ENCODE results near the gene GCHFR. TPM values are rescaled to one million over a fixed set of nuclear protein-coding genes. Genes with fewer than 3 reads are reported as not detected.

Gene GCHFR
- polyA plus RNA-seq, 1 donor from 2014 or later: 7.2 TPM

- Histone ChIP-seq H3F3A (ENCODE audit: insufficient read depth, low read length, poor library complexity, severe bottlenecking) (no peaks in the 10 kb centered on the region), H3K27ac (ENCODE audit: low read length) (no peak overlapping the region), H3K4me2 (ENCODE audit: low read length) (no peak overlapping the region), H3K36me3 (ENCODE audit: insufficient read depth, low read length) (no peaks in the 10 kb centered on the region), H4K20me1 (ENCODE audit: insufficient read depth) (no peaks in the 10 kb centered on the region), H3K9me3 (ENCODE audit: low read length) (no peaks in the 10 kb centered on the region), H3K79me2 (replicated peaks; ENCODE audit: insufficient read depth, low read length) (no peaks in the 10 kb centered on the region), H3K27me3 (ENCODE audit: insufficient read depth, low read depth, low read length) (no peaks in the 10 kb centered on the region), H2AFZ (ENCODE audit: low read depth, low read length) (no peak overlapping the region), H3K9me2 (ENCODE audit: insufficient read depth, low read length) (no peaks in the 10 kb centered on the region), H3K9ac (ENCODE audit: low read length) (no peak overlapping the region), H3K4me3 (ENCODE audit: low read length) (no peak overlapping the region)
- TF ChIP-seq, protein P1, sequence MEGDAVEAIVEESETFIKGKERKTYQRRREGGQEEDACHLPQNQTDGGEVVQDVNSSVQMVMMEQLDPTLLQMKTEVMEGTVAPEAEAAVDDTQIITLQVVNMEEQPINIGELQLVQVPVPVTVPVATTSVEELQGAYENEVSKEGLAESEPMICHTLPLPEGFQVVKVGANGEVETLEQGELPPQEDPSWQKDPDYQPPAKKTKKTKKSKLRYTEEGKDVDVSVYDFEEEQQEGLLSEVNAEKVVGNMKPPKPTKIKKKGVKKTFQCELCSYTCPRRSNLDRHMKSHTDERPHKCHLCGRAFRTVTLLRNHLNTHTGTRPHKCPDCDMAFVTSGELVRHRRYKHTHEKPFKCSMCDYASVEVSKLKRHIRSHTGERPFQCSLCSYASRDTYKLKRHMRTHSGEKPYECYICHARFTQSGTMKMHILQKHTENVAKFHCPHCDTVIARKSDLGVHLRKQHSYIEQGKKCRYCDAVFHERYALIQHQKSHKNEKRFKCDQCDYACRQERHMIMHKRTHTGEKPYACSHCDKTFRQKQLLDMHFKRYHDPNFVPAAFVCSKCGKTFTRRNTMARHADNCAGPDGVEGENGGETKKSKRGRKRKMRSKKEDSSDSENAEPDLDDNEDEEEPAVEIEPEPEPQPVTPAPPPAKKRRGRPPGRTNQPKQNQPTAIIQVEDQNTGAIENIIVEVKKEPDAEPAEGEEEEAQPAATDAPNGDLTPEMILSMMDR (IDR thresholded peaks at IDR 0.05; ENCODE audit: poor library complexity, severe bottlenecking): no peak
- no peak for TF ChIP-seq TAF1 (IDR thresholded peaks at IDR 0.05; ENCODE audit: low read depth)
- TF ChIP-seq POLR2AphosphoS5 (IDR thresholded peaks at IDR 0.05): no peak
- TF ChIP-seq RAD21 (conservative IDR thresholded peaks at IDR 0.05): no peak
- TF ChIP-seq MXI1 (conservative IDR thresholded peaks at IDR 0.05; ENCODE audit: poor library complexity, severe bottlenecking): no peak
- TF ChIP-seq SMC3 (conservative IDR thresholded peaks at IDR 0.05; ENCODE audit: poor library complexity): no peak
- TF ChIP-seq, protein P2, sequence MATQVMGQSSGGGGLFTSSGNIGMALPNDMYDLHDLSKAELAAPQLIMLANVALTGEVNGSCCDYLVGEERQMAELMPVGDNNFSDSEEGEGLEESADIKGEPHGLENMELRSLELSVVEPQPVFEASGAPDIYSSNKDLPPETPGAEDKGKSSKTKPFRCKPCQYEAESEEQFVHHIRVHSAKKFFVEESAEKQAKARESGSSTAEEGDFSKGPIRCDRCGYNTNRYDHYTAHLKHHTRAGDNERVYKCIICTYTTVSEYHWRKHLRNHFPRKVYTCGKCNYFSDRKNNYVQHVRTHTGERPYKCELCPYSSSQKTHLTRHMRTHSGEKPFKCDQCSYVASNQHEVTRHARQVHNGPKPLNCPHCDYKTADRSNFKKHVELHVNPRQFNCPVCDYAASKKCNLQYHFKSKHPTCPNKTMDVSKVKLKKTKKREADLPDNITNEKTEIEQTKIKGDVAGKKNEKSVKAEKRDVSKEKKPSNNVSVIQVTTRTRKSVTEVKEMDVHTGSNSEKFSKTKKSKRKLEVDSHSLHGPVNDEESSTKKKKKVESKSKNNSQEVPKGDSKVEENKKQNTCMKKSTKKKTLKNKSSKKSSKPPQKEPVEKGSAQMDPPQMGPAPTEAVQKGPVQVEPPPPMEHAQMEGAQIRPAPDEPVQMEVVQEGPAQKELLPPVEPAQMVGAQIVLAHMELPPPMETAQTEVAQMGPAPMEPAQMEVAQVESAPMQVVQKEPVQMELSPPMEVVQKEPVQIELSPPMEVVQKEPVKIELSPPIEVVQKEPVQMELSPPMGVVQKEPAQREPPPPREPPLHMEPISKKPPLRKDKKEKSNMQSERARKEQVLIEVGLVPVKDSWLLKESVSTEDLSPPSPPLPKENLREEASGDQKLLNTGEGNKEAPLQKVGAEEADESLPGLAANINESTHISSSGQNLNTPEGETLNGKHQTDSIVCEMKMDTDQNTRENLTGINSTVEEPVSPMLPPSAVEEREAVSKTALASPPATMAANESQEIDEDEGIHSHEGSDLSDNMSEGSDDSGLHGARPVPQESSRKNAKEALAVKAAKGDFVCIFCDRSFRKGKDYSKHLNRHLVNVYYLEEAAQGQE (IDR thresholded peaks at IDR 0.05; ENCODE audit: borderline replicate concordance): no peak
- TF ChIP-seq EZH2 (IDR thresholded peaks at IDR 0.05; ENCODE audit: borderline replicate concordance, insufficient read depth, low read length, poor library complexity, severe bottlenecking): no peak
- TF ChIP-seq EP300 (conservative IDR thresholded peaks at IDR 0.05; ENCODE audit: poor library complexity, severe bottlenecking): no peak
Measured at GRCh38 chr15:40722934-40723333, 40.9 kb upstream of the GCHFR start.

DNA sequence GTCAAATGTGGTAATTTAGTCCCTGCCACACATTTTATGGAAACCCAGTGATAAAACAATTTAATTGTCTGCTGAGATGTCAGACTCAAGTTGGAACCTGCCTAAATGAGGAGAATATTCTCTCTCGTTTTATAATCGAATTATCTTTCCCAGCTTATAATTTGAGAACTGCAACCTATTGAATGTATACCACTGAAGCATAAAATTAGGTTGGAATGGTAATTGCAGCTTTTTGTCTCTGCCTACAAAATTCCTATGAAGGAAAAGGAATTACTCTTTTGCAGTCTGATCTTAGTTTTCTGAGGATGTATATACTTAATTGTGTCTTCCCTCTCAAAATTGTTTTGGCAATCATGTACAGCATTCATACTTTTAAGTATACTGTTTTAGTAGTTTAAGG, 39.9 kb upstream of the GCHFR start:
- Histone ChIP-seq H3K36me3 (ENCODE audit: insufficient read depth, low read length) (no peaks in the 10 kb centered on the region), H3K9ac (ENCODE audit: low read length) (no peak overlapping the region), H3K27ac (ENCODE audit: low read length) (no peak overlapping the region), H3K79me2 (replicated peaks; ENCODE audit: insufficient read depth, low read length) (no peaks in the 10 kb centered on the region), H3K27me3 (ENCODE audit: insufficient read depth, low read depth, low read length) (no peaks in the 10 kb centered on the region), H3K4me3 (ENCODE audit: low read length) (no peak overlapping the region), H3K4me2 (ENCODE audit: low read length) (no peak overlapping the region), H4K20me1 (ENCODE audit: insufficient read depth) (no peaks in the 10 kb centered on the region), H3K9me3 (ENCODE audit: low read length) (no peaks in the 10 kb centered on the region), H3K9me2 (ENCODE audit: insufficient read depth, low read length) (no peaks in the 10 kb centered on the region), H2AFZ (ENCODE audit: low read depth, low read length) (no peak overlapping the region), H3F3A (ENCODE audit: insufficient read depth, low read length, poor library complexity, severe bottlenecking) (no peaks in the 10 kb centered on the region)
- TF ChIP-seq, protein P1 (IDR thresholded peaks at IDR 0.05; ENCODE audit: poor library complexity, severe bottlenecking): no peak
- TF ChIP-seq EZH2 (IDR thresholded peaks at IDR 0.05; ENCODE audit: borderline replicate concordance, insufficient read depth, low read length, poor library complexity, severe bottlenecking) (no peak), EP300 (conservative IDR thresholded peaks at IDR 0.05; ENCODE audit: poor library complexity, severe bottlenecking) (no peak), TAF1 (IDR thresholded peaks at IDR 0.05; ENCODE audit: low read depth) (no peak), RAD21 (conservative IDR thresholded peaks at IDR 0.05) (no peak), POLR2AphosphoS5 (IDR thresholded peaks at IDR 0.05) (no peak), SMC3 (conservative IDR thresholded peaks at IDR 0.05; ENCODE audit: poor library complexity) (no peak)

Data from neural cell (in vitro differentiated cells).